OCI-LY7 (cell line): ENCODE results near the gene TSACC. TPM values are rescaled to one million over a fixed set of nuclear protein-coding genes. Genes with fewer than 3 reads are reported as not detected.

Source experiments
- Bru-seq: library from RNA; stranded (reverse); fragments of 400-500 nt; gene quantifications from one replicate; lab custom pipeline; 2021; lab: Mats Ljungman, UMichigan
- BruChase-seq, 2 experiments: library from RNA; stranded (reverse); fragments of 400-500 nt; gene quantifications; one replicate each; lab custom pipeline; 2021; lab: Mats Ljungman, UMichigan
- BruUV-seq: library from RNA; stranded (reverse); fragments of 400-500 nt; replicated peaks from 2 replicates; lab custom pipeline; 2021; lab: Mats Ljungman, UMichigan
- CTCF ChIA-PET: fragments of 300-600 bp; sonication (Branson Sonifier 250); formaldehyde crosslinking; loops from one replicate; lab custom pipeline; 2022; ENCODE audit warnings: antibody characterized with exemption; ENCODE audit not compliant: unreplicated experiment; lab: Charles Lee
- POLR2A ChIA-PET: fragments of 300-600 bp; sonication (Branson Sonifier 250); formaldehyde crosslinking; loops from one replicate; lab custom pipeline; 2022; ENCODE audit warnings: antibody characterized with exemption; lab: Charles Lee
- DNase-seq: peaks from one replicate; pipeline ENCODE4 v3.0.0-alpha.2; 2015; ENCODE audit warnings: low spot score
- H2AFZ ChIP-seq: fragments of 200-600 bp; sonication (generic), shearing (Covaris generic); 2 replicates; pipeline ENCODE4 v1.6.1; 2014; ENCODE audit warnings: mild to moderate bottlenecking, antibody characterized with exemption, low read length, moderate library complexity
- H3K27ac ChIP-seq: fragments of 200-600 bp; sonication (generic); 2 replicates; pipeline ENCODE4 v1.5.1; 2014; ENCODE audit warnings: mixed run types, low read depth, mild to moderate bottlenecking, moderate library complexity, low read length, inconsistent platforms; ENCODE audit not compliant: poor library complexity, severe bottlenecking
- H3K36me3 ChIP-seq: fragments of 200-600 bp; sonication (generic); 2 replicates; pipeline ENCODE4 v1.6.1; 2014; ENCODE audit warnings: mild to moderate bottlenecking, antibody characterized with exemption, low read length, moderate library complexity, mixed read lengths; ENCODE audit not compliant: insufficient read depth
- H3K4me1 ChIP-seq: fragments of 200-600 bp; sonication (generic); 2 replicates; pipeline ENCODE4 v1.5.1; 2014; ENCODE audit warnings: mild to moderate bottlenecking, low read length; ENCODE audit not compliant: insufficient read depth, poor library complexity, severe bottlenecking
- H3K4me2 ChIP-seq: fragments of 200-600 bp; sonication (generic); 2 replicates; pipeline ENCODE4 v1.6.1; 2014; ENCODE audit warnings: mild to moderate bottlenecking, low read length
- H3K4me3 ChIP-seq: fragments of 200-600 bp; sonication (generic); 2 replicates; pipeline ENCODE4 v1.5.1; 2014; ENCODE audit warnings: mild to moderate bottlenecking, low read depth, low read length; ENCODE audit not compliant: poor library complexity, severe bottlenecking
- H3K79me2 ChIP-seq: fragments of 200-600 bp; sonication (generic); 2 replicates; pipeline ENCODE4 v1.6.1; 2016; ENCODE audit warnings: low read depth, mild to moderate bottlenecking, low read length, moderate library complexity, mixed read lengths; ENCODE audit not compliant: insufficient read depth
- H3K9me2 ChIP-seq: fragments of 200-600 bp; sonication (generic); 2 replicates; pipeline ENCODE4 v1.6.1; 2016; ENCODE audit warnings: mild to moderate bottlenecking, low read length, mixed read lengths; ENCODE audit not compliant: insufficient read depth
- H3K9me3 ChIP-seq: fragments of 200-600 bp; sonication (generic); 2 replicates; pipeline ENCODE4 v1.6.1; 2014; ENCODE audit warnings: mild to moderate bottlenecking, mixed run types, low read length, mixed read lengths
- H4K20me1 ChIP-seq: fragments of 200-600 bp; sonication (generic); 2 replicates; pipeline ENCODE4 v1.6.1; 2014; ENCODE audit warnings: mild to moderate bottlenecking, antibody characterized with exemption, low read length, moderate library complexity, mixed read lengths; ENCODE audit not compliant: insufficient read depth
- EZH2phosphoT487 ChIP-seq: fragments of 200-600 bp; sonication (generic); IDR thresholded peaks from 2 replicates; pipeline ENCODE4 v1.6.1; 2018; ENCODE audit warnings: low read depth, borderline replicate concordance, mild to moderate bottlenecking, mixed run types, antibody characterized with exemption, low read length, moderate library complexity, mixed read lengths
- intact Hi-C: fragments of 100-400 bp; cut with micrococcal nuclease; formaldehyde crosslinking; loops from one replicate; pipeline ENCODE4 v1.10.0; 2022; ENCODE audit not compliant: unreplicated experiment
- long read RNA-seq: library from polyadenylated mRNA; stranded (forward); transcript quantifications from one replicate; pipeline ENCODE4 v2.0.0, GENCODE V29; 2022
- total RNA-seq, 2 experiments: library from RNA; depleted of rRNA in 1 of 2; stranded (reverse); fragments of >200 nt in 1 of 2; shearing (Covaris generic) in 1 of 2; gene quantifications; 2 replicates each; pipeline ENCODE4 v1.2.3, GENCODE V29; 2014 to 2022
- TF ChIP-seq, protein P1 (sequence below): fragments of 200-600 bp; sonication (generic); conservative IDR thresholded peaks from 2 replicates; pipeline ENCODE4 v1.5.1; 2014; ENCODE audit warnings: mild to moderate bottlenecking, antibody characterized with exemption, low read length, moderate library complexity, mixed read lengths

TSACC gene
- total RNA-seq (2014; rRNA removed; shearing (Covaris generic)) (2.3 TPM in 1 of 2 replicates, not detected in the other), total RNA-seq (2022) (1.9 and 2.0 TPM in 2 replicates), Bru-seq, nascent RNA (percentile 37 among the genes with signal in this experiment), BruChase-seq, experiment 1, labeled RNA remaining after a 6-hour chase (percentile 33 among the genes with signal in this experiment), BruChase-seq, experiment 2, labeled RNA remaining after a 2-hour chase (percentile 27 among the genes with signal in this experiment)
- long read RNA-seq, partial matches to known transcripts, result 0 of 36 reads
- long read RNA-seq, other reads (novel, unspliced or antisense), result 36 of 36 reads

DNA sequence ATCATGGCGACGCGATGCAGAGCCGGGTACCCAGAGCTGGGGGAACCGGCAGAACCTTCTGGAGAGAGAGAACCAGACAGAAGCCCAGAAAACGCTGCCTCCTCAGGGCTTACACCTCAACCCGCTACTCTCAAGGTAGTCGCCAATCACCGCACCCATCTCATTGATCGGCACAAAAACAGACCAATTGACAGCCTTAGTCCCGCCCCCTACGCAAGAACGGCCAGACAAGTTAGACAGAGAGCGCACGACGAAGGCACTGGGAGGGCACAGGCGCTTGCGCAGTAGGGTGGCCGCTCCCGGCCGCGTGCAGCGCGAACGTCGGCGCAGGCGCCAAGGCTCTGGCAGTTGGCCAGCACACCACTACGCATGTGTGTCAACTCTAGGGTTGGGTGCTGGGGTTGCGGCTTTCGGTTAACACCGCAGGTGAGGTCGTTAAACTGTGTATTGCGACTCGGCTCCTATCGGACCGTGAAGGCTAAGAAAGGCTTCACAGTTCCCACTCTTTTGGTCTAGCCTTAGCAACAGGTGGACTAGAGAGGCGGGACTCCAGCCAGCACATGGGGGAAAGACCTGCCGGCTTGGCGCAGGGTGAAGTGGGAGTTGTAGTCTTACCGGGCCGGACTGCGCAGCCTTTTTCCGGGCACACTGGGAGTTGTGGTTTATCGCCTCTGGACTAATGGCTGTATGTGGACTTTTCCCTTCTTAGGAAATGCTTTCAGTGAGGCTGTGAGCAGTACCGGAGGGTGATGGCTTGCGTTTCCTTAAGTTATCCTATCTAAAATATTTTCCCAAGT is at the start of gene TSACC, which contains the start of gene CCT3:
Gene TSACC (plus strand): TSS at position 347 of the 797 bp plus-strand sequence. CDS start 1,232 bp downstream, outside the sequence.
Gene CCT3 (minus strand): TSS at position 113 of the 797 bp plus-strand sequence. CDS start 108 bp downstream, at position 5.
- H3K4me2 ChIP-seq, result peak within 1 kb of the TSS; percentile 92
- CTCF ChIA-PET, result interaction anchor here (0.7 kb wide), 1 partner anchor 106 kb away, joined by 3 read pairs; no protein-coding TSS in a partner anchor
- peaks cover 45% of the 10 kb centered on the region for H3K36me3 ChIP-seq
- no peaks in the 10 kb centered on the region for H3K9me2 ChIP-seq
- peaks cover 48% of the 10 kb centered on the region for H3K79me2 ChIP-seq
- peaks cover 26% of the 10 kb centered on the region for H3K4me1 ChIP-seq
- peak within 1 kb of the TSS; percentile 83 for H3K27ac ChIP-seq
- POLR2A ChIA-PET, result interaction anchor here (0.7 to 1.0 kb wide), 3 partner anchors 188 to 836 kb away, joined by 3 read pairs; no protein-coding TSS in a partner anchor
- DNase-seq, result peak; percentile 99
- H3K9me3 ChIP-seq, result no peaks in the 10 kb centered on the region
- TF ChIP-seq, protein P1, sequence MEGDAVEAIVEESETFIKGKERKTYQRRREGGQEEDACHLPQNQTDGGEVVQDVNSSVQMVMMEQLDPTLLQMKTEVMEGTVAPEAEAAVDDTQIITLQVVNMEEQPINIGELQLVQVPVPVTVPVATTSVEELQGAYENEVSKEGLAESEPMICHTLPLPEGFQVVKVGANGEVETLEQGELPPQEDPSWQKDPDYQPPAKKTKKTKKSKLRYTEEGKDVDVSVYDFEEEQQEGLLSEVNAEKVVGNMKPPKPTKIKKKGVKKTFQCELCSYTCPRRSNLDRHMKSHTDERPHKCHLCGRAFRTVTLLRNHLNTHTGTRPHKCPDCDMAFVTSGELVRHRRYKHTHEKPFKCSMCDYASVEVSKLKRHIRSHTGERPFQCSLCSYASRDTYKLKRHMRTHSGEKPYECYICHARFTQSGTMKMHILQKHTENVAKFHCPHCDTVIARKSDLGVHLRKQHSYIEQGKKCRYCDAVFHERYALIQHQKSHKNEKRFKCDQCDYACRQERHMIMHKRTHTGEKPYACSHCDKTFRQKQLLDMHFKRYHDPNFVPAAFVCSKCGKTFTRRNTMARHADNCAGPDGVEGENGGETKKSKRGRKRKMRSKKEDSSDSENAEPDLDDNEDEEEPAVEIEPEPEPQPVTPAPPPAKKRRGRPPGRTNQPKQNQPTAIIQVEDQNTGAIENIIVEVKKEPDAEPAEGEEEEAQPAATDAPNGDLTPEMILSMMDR, result no peak
- H4K20me1 ChIP-seq, result peaks cover 23% of the 10 kb centered on the region
- no TSS peak for BruUV-seq
- intact Hi-C loops, result loop anchor here (5.0 kb wide), 2 partner anchors 154 to 186 kb away; partner anchors contain the start of gene SEMA4A
- peak within 1 kb of the TSS; percentile 98 for H3K4me3 ChIP-seq
- peak within 1 kb of the TSS; percentile 62 for H2AFZ ChIP-seq

DNA sequence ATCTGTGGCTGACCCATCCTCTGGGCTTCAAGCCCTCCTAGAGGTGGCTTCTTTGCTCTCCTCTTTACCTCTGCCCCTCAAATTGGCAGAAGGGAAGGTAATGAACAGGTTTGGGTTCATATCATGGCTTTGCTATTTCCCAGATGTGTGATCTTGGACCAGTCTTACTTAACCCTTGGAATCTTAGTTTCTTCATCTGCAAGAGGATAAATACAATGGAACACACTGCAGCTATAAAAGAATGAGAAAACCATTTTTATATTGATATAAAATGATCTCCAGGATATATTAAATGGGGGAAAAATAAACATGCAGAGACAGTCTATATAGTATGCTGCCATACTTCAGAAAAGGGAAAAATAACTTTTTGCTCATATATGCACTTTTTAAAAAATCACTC is 48.5 kb upstream of the TSACC start:
- Histone ChIP-seq H3K4me2 (no peak overlapping the region), H3K4me3 (no peak overlapping the region), H3K36me3 (no peaks in the 10 kb centered on the region), H4K20me1 (no peaks in the 10 kb centered on the region), H3K27ac (no peak overlapping the region), H3K9me3 (no peaks in the 10 kb centered on the region), H3K4me1 (no peaks in the 10 kb centered on the region), H3K9me2 (no peaks in the 10 kb centered on the region), H3K79me2 (no peaks in the 10 kb centered on the region), H2AFZ (no peak overlapping the region)
- ChIA-PET CTCF (no interaction called here), POLR2A (interaction anchor here (0.6 kb wide), 1 partner anchor 41 kb away, joined by 3 read pairs; no protein-coding TSS in a partner anchor)
- no peak for DNase-seq
- BruUV-seq, result no TSS peak
- no peak for TF ChIP-seq EZH2phosphoT487
- TF ChIP-seq, protein P1, result no peak
- intact Hi-C loops, result no loop called here
